Endometrial microvascular endothelial cells (primary cell): Measurements from ENCODE around the gene GLRX. TPM values are rescaled to one million over a fixed set of nuclear protein-coding genes. Genes with fewer than 3 reads are reported as not detected.

Source experiments
- in situ Hi-C: cut with HindIII; loops from 2 replicates; pipeline ENCODE4 v1.10.0; 2017; ENCODE audit warnings: low sequenced_read_pairs, low pct_unique_long_range_greater_than_20kb; ENCODE audit errors: inconsistent ontology term
- total RNA-seq: library from RNA; depleted of rRNA; stranded (reverse); fragments of >200 nt; gene quantifications from one replicate; pipeline ENCODE4 v1.2.3, GENCODE V29; 2015; ENCODE audit errors: inconsistent ontology term

The GLRX gene
- total RNA-seq, 1 donor from 2014 or later: 59.8 TPM

DNA sequence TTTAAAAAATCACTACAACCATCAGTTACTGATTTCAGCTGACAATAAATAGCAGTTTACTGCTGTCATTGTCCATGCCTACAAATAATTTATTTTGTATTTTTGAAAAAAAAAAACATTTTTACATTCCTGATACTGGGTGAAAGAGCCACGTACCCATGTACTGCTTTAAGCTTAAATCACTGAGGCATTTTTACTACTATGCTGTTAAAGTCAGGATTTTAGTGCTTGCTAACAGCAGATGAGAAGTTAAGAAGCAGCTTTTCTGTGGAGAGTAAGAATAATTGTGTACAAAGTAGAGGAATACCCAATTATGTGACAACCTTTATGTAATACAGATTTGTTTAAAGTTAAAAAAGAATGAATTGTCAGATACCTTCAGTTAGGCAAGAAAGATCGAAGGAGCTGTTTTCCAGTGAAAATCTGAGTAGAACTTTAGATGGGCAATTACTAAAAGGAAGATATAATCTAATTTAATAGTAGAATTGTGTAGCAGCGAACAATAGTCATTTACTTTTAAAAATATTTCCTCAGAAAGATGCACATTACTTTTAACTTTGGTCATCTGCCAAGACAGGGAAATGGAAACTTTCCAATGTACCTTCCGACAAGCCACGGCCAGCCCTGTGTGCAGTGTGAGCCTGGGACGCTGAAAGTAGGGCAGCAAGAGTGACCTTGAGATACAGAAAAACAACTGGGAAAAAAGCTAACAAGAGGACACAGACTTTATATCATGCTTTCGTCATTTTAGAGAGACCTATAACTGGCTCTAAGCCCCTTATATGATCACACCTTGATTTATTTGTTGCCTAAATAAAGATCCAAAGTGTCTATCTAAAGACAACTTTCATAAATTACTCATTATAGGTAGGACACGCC is 51.5 kb downstream of the GLRX start:
- in situ Hi-C loops: no loop called here

DNA sequence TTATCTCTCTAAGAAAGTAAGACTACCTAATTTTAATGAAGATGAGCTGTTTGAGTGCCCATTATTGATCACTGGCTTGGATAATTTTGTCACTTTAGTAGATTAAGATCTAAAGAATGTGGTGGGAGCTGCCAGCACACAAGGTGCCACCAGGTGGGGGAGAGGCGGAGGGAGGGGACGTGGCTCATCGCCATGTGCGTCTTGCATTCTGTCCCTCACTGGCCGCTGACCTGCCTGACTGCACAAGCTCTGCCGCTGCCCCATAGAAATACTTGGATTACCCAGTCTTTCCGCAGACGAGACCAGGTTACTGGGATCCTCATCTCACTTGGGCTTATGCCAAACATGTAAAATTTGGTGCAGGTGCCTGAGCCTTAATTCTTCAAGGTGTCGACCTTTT is 53.8 kb downstream of the GLRX start:
- in situ Hi-C loops: no loop called here

DNA sequence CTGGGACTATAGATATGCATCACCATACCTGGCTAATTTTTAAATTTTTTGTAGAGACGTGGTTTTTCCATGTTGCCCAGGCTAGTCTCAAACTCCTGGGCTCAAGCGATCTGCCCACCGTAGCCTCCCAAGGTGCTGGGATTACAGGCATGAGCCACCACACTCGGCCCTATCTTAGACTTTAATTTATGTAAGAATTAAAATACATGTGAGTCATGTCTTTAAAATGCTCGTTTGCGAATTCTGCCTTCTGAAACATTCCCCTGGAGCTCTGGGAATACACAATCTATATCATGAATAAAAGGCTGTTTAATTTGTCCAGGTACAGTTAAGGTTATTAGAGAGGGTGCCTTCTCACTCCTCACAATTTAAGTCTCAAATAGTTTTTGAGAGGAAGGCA is 58.6 kb downstream of the GLRX start:
- in situ Hi-C loops: no loop called here

Other genes with a start within 250 kb of the GLRX start
- gene GPR150, start 202.6 kb downstream of the GLRX start, total RNA-seq: 0.84 TPM
- 0.84 TPM for gene RFESD, start 175.9 kb downstream of the GLRX start, total RNA-seq
- gene SPATA9, start 139.7 kb downstream of the GLRX start, total RNA-seq: not detected
- 92.9 TPM for gene RHOBTB3, start 91.4 kb downstream of the GLRX start, total RNA-seq
- 47.2 TPM for gene ELL2, start 139.1 kb upstream of the GLRX start, total RNA-seq